T-helper 2 cell (primary cell): Measurements from ENCODE around the gene SDHC.
"Not testable (repeated sequence)": the region's sequence is repeated elsewhere in the genome, so short reads cannot be mapped to it uniquely, and the experiment has no call there.

ENCODE experiments used
- DNase-seq, 5 experiments: peaks; one replicate each; pipeline versions ENCODE4 v3.0.0 to v3.0.0-alpha.2; 2012 to 2022

SDHC gene

GRCh38 chr1:161311595-161312181, 2.5 kb upstream of the SDHC start:
- DNase-seq, result no peak

GRCh38 chr1:161313554-161314200, 504 bp upstream of the SDHC start:
- no peak for DNase-seq

GRCh38 chr1:161315841-161316674, 1.9 kb downstream of the SDHC start:
- not testable (repeated sequence) for DNase-seq

GRCh38 chr1:161324020-161324419, 9.8 kb downstream of the SDHC start:
- DNase-seq, result peak in 2 of 5 experiments; percentile 20 to 82

GRCh38 chr1:161330346-161330745, 16.2 kb downstream of the SDHC start:
- DNase-seq, result no peak

GRCh38 chr1:161333166-161333565, 19.0 kb downstream of the SDHC start:
- DNase-seq, result no peak

GRCh38 chr1:161335796-161336195, 21.6 kb downstream of the SDHC start:
- DNase-seq, result no peak

GRCh38 chr1:161342177-161342576, 28.0 kb downstream of the SDHC start:
- no peak for DNase-seq

GRCh38 chr1:161342821-161343220, 28.6 kb downstream of the SDHC start:
- DNase-seq, result no peak

GRCh38 chr1:161350671-161351070, 36.5 kb downstream of the SDHC start:
- no peak for DNase-seq

- peak in 1 of 5 experiments; percentile 25 for DNase-seq
Measured at GRCh38 chr1:161351482-161351881, 37.3 kb downstream of the SDHC start.

GRCh38 chr1:161357073-161357472, 42.9 kb downstream of the SDHC start:
- no peak for DNase-seq

- DNase-seq, result no peak
Measured at GRCh38 chr1:161359291-161359690, 45.1 kb downstream of the SDHC start.

GRCh38 chr1:161364332-161364731, 50.2 kb downstream of the SDHC start:
- DNase-seq, result no peak

- DNase-seq, result no peak
Measured at GRCh38 chr1:161365207-161365606, 51.0 kb downstream of the SDHC start.

- DNase-seq, result peak in 3 of 5 experiments; percentile 43 to 69 (median 56)
Measured at GRCh38 chr1:161367684-161368400, 53.7 kb downstream of the SDHC start, which contains the start of gene CFAP126. CFAP126 (minus strand) TSS chr1:161367876; CDS start chr1:161367868, 8 bp downstream.

GRCh38 chr1:161373442-161373841, 59.3 kb downstream of the SDHC start:
- no peak for DNase-seq

GRCh38 chr1:161374373-161374772, 60.2 kb downstream of the SDHC start:
- no peak for DNase-seq

GRCh38 chr1:161378014-161378413, 63.8 kb downstream of the SDHC start:
- DNase-seq, result no peak

GRCh38 chr1:161379071-161379470, 64.9 kb downstream of the SDHC start:
- DNase-seq, result no peak

GRCh38 chr1:161381707-161382106, 67.5 kb downstream of the SDHC start:
- no peak for DNase-seq

GRCh38 chr1:161382214-161383019, 68.2 kb downstream of the SDHC start:
- peak in 2 of 5 experiments; percentile 30 to 61 for DNase-seq
